Sigmoid colon (tissue), 3 donors: Measurements from ENCODE around the gene CYTH2.

Source experiments
- POLR2A ChIP-seq, 2 donors: fragments of 450-650 bp; IDR thresholded peaks; one replicate each; pipeline ENCODE4 v1.6.1; 2016; ENCODE audit warnings: antibody characterized with exemption in 2 of 2, mild to moderate bottlenecking in 2 of 2, moderate library complexity in 2 of 2
- TF ChIP-seq, protein P1 (sequence below), 4 experiments: fragments of 450-650 bp in 3 of 4; fragments of 200-600 bp in 1 of 4; IDR thresholded peaks; one replicate each; pipeline ENCODE4 v1.5.1; 2016 to 2019; ENCODE audit warnings: antibody characterized with exemption in 4 of 4, mild to moderate bottlenecking in 3 of 4, moderate library complexity in 2 of 4

GRCh38 chr19:48442116-48443035 is 26.8 kb upstream of the CYTH2 start:
- TF ChIP-seq, protein P1, sequence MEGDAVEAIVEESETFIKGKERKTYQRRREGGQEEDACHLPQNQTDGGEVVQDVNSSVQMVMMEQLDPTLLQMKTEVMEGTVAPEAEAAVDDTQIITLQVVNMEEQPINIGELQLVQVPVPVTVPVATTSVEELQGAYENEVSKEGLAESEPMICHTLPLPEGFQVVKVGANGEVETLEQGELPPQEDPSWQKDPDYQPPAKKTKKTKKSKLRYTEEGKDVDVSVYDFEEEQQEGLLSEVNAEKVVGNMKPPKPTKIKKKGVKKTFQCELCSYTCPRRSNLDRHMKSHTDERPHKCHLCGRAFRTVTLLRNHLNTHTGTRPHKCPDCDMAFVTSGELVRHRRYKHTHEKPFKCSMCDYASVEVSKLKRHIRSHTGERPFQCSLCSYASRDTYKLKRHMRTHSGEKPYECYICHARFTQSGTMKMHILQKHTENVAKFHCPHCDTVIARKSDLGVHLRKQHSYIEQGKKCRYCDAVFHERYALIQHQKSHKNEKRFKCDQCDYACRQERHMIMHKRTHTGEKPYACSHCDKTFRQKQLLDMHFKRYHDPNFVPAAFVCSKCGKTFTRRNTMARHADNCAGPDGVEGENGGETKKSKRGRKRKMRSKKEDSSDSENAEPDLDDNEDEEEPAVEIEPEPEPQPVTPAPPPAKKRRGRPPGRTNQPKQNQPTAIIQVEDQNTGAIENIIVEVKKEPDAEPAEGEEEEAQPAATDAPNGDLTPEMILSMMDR (IDR thresholded peaks at IDR 0.05), result no peak
- TF ChIP-seq POLR2A (IDR thresholded peaks at IDR 0.05), result no peak
